ENCODE results near the gene PSMD11.
A peak's percentile ranks its signal among the peaks of the same experiment; 100 is the strongest.
"Not testable (repeated sequence)": the region's sequence is repeated elsewhere in the genome, so short reads cannot be mapped to it uniquely, and the experiment has no call there.

PSMD11 gene

DNA sequence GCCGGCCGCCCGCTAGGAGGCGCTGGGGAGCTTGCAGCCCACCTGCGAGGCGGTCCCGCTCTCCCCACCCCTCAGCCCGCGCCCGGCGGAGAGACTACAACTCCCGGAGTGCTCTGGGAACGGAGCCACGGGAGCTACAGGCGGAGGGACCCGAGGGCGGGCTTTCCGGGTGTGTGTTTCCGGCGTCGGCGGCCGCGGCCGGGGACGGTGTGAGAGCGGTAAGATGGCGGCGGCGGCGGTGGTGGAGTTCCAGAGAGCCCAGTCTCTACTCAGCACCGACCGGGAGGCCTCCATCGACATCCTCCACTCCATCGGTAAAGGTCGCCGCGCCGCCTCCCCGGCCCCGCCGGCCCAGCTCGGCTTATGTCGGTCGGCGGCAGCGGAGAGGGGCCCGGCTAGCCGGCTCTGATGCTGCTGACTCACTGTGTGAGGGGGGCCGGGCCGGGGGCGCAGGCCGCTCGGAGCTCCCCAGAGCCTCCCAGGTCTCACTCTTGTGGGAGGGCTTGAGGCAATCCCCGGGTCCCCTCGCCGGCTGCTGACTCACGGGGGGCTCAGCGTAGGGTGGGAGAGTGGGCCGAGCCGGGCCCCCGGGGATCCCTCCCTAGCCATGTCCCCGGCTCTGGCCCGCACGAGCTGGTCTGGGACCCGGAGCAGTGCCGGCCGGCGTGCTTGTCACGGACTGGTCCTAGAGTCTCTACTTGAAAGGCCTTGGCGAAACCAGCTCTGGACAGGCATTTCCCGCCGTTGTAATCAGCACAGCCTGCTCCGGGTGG, at the start of gene PSMD11:
PSMD11 (plus strand) TSS at position 210 of the 773 bp plus-strand sequence; CDS start at position 224, 14 bp downstream.
- DNase-seq = peak; percentile 100

DNA sequence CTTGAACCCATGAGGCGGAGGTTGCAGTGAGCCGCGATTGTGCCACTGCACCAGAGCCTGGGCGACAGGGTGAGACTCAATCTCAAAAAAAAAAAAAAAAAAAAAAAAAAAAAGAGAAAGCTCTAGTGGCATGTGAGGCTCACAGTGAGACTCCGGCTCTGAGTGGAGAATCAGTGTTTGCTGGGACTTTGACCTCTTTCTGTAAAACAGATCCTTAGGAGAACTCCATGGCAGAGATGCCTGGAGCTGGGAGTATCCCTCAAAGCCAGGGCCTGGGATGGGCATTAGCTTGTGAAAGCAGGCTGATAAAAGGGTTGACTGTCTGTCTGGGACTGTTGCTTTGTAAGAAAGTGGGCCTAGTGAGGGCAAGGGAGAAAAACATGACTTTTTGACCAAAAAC, 48.0 kb upstream of the PSMD11 start:
- no peak for DNase-seq

DNA sequence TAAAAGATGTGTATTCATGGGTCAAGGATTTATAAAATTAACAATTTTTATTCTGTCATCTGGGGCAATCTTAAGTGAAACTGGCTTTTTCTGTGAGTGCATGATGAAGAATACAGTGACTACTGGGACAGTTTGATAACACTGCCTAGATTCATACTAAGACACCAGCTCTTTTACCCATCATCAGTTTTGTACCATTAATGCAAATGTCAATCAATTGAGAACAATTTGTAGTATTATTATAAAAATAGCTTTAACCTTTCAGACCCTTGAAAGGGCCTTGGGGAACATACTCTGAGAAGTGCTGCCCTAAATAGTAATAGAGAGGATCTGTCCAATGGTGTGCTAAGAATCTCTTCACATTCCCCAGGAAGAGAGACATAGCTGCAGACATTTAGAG, 45.4 kb upstream of the PSMD11 start:
- DNase-seq = no peak

DNA sequence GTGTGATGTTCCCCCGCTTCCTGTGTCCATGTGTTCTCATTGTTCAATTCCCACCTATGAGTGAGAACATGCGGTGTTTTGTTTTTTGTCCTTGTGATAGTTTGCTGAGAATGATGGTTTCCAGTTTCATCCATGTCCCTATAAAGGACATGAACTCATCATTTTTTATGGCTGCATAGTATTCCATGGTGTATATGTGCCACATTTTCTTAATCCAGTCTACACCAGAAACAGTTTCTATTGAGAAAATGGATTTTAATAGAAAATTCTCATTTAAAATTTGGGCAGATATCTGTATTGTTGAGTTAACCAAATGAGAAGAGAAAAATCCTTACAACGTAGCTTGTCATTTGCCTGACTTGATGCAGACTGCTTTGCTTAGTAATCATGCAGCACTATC, 34.2 kb upstream of the PSMD11 start:
- DNase-seq = not testable (repeated sequence)

DNA sequence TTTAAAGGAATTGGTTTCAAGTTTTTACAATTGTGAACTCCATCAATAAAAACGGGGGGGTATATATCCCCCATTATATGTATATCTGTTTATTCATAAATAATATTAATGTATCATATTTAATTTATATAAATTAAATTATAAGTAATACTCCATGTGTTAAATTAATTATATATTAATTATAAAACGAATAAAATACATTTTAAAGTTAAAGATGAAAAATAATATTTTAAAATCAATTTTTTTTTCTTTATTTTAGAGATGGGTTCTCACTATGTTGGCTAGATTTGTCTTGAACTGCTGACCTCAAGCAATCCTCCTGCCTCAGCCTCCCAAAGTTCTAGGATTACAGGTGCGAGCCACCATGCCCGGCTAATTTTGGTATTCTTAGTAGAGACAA, 17.4 kb upstream of the PSMD11 start:
- DNase-seq = no peak

DNA sequence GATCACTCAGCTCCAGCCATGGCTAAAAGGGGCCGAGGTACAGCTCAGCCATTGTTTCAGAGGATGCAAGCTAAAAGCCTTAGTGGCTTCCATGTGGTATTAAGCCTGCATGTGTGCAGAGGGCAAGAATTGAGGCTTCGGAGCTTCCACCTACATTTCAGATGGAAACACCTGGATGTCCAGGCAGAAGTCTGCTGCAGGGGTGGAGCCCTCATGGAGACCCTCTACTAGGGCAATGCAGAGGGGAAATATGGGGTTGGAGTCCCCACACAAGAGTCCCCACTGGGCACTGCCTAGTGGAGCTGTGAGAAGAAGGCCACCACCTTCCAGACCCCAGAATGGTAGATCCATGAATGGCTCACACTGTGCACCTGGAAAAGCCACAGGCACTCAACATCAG, 14.7 kb upstream of the PSMD11 start:
- DNase-seq = no peak

DNA sequence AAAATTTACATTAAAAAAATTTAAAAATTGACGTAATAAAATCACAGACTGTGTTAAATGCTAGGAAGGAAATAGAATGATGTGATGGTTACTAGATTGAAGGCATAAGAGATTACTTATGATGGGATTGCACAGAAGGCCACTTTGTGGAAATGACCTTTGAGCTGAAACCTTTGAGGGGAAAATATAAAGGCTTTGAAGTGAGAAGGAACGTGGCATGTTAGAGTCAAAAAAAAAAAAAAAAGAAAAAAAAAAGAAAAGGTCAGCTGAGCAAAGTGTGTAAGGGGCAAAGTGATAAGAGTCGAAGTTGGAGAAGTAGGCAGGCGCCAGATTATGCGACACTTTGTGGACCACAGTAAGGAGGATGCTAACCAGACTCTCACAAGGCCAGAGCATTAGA, 3.6 kb upstream of the PSMD11 start:
- DNase-seq = no peak

DNA sequence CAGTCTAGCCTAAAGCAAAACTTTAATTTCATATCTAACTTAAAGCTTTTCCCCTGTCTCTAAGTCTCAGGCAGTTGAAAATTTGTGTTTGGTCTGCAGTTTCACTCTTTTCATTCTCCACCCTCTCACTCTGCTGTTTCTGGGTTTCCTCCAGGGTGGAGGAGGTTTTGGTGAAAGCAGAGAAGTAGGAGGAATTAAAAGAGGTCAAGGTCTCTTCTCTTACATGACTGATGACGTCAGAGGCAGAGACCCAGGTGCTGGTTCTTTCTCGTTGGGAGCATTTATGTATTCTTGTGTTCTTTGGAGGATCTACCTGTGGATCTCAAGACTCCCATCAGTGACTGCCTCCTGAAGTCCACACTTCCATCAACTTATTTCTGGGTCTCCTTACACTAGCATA, 2.4 kb upstream of the PSMD11 start:
- DNase-seq = no peak

DNA sequence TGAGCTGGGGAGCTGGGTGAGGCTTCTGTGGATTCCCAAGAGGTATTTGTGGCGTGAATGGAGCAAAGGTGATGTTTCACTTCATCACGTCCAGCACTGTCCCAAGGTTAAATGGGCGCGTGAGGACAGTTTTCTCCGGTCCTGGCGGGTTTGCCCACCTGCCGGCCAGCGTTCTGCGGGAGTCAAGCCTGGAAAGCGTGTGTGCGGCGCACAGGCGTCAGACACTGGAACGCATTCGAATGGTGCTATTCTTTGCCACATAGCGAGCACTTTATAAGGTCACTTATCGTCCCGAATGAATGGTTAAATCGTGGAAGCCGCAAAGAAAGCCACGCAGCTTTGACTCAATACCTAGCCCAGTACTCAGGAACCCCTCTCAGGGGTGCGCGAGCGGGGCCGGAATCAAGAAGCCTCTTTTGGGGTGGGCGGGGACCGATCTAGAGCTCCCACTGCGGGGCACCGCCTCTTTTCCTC, 446 bp upstream of the PSMD11 start:
- DNase-seq = no peak

DNA sequence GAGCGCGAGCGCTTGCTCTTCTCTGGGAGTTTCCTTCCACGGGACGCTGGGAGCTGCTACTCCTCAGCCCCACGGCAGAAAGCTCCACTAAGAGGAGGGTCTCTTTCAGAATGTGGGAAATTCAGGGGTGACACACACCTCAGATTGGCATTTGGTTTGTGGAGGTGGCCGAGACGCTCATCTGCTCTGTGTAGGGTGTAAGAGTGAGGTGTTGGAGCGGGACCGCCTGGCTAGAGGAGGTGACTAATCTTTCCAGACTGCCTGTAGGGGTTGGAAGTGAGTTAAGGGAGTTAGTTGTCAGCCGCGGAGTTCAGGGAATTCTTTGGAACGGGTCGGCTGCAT, 735 bp downstream of the PSMD11 start:
- peak; percentile 88 for DNase-seq

DNA sequence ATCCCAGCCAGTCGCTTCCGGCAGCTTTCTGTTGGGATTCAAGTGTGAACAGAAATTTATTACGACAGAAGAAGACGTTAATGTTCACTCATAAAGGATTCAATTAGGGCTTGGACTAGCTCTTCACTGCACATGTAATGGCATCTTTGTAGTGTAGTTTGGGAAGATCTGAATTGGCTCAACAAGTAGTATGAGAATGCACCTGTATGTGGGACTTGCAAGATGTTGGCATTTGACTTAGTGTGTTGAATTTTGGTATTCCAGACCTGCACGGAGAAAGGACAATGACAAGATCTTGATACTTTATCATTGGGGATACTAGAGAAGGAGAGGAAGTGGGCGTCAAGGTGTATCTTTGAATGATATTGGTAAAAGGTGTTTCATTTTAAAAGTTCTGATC, 1.2 kb downstream of the PSMD11 start:
- DNase-seq = no peak

DNA sequence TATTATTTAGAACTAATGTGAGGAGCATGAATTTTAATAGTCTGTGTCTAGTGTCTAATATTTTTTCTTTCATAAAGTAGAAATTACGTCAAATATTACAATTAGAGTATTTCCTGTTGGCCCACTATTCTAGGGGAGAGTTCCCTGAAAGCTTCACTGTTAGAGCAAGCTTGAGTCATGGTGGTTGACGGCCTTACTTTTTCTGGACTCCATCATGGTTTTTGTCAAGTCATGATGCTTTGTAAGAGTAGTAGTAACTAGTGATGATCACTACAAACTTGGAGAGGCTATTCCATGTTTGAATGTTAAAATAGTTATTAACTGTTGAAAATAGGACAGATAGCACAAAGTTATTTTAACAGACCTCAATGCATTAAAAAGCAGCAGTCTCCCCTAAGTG, 1.7 kb downstream of the PSMD11 start:
- no peak for DNase-seq

DNA sequence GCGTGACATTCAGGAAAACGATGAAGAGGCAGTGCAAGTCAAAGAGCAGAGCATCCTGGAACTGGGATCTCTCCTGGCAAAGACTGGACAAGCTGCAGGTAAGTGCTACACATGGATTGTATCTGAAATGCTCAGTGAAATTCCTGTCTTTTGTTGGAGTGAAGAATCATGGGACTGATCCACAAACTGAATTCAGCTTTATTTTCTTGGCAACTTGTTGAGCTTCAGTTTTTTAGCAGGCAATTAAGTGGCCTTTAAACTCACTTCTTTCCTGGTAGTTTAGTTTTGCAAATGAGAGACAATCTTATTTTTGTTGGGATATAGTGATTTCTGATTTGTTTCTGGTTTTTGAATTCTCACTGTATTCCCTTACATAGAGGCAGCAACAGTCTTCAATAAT, 2.6 kb downstream of the PSMD11 start:
- no peak for DNase-seq

DNA sequence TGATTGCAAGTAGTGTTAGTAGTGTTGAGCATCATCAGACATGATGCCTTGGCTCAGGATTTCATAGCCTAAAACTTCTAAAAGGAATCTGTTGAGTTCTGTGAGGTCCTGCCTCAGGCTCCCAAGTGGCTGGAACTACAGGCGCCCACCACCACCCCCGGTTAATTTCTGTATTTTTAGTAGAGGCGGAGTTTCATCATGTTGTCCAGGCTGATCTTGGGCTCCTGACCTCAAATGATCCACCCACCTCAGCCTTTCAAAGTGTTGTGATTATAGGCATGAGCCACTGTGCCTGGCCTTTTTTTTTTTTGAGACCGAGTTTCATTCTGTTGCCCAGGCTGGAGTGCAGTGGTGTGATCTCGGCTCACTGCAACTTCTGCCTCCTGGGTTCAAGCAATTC, 5.7 kb downstream of the PSMD11 start:
- DNase-seq = no peak

DNA sequence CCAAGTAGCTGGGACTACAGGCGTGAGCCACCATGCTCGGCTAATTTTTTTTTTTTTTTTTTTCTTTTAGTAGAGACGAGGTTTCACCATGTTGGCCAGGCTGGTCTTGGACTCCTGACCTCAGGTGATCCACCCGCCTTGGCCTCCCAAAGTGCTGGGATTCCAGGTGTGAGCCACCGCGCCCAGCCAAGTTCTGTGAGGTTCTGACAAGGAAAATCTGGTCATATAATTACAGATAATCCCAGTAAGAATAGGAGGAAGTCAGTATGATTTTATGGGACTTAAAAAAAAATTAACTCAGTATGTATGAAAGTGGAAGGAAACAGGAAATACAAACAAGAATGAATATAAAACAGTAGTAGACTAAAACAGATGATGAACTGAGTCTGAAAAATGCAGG, 6.1 kb downstream of the PSMD11 start:
- not testable (repeated sequence) for DNase-seq

DNA sequence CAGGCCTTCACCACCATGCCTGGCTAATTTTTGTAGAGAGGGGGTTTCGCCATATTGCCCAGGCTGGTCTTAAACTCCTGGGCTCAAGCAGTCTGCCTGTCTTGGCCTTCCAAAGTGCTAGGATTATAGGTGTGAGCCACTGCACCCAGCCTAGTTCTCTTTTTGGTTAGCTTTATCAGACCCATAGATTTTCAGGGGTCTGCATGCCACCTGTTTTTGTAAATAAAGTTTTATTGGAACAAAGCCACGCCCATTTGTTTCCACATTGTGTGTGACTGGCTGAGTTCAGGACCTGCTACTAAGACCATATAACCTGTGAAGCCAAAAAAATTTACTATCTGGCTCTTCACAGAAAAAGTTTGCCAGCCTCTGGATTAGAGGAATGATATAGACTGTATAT, 7.6 kb downstream of the PSMD11 start:
- no peak for DNase-seq

DNA sequence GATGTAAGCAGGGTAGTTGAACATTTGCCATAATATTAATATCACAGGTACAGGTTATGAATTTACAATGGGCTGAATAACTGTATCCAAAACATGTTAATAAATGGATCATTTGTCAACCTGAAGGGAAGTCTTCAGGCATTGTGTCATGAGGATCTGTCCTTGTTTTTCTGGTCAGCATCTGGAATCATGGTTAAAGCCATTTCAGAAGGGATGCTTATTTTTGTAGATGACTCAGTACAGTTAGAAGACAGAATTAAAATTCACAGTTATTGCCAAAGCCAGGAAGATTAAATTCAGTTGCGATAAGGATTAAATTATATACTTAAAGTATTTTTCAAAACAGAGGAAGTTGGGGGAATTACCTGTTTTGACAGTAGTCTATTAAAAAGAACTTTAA, 8.0 kb downstream of the PSMD11 start:
- DNase-seq = no peak

DNA sequence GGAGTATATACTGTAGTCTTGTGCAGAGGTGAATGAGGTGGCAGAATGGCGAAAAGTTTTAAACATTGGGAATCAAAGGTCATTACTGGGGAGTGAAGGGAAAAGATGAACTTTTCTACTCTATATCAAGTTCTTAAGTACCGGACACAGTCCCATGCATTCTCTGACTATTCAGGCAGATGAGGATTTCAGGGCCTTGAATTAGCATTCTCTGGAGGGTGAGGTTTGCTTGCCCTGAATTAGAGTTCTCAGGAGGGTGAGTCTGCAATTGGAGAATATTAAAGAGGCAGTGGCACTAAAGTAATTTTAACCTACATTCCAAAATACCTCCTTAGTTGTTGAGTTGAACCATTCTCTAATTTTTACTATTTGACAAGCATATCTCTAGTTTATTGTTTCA, 9.1 kb downstream of the PSMD11 start:
- no peak for DNase-seq

DNA sequence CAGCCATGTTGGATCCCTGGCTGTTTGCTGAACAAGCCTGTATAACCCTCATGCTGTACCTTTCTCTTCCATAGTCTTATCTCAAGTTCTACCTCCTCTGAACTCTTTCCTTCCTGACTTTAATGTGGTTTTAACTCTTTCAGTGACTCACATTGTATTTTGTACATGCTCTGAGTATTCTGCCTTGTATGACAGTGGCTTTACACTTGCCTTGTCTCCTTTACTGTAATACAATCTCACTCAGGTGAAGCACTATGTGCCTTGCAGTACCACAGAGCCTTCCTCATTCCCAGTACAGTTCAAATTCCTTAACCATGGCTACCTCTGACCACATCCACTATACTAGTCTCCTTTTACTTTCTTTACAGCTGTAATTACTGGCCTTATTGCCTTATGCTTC, 14.1 kb downstream of the PSMD11 start:
- DNase-seq = no peak

DNA sequence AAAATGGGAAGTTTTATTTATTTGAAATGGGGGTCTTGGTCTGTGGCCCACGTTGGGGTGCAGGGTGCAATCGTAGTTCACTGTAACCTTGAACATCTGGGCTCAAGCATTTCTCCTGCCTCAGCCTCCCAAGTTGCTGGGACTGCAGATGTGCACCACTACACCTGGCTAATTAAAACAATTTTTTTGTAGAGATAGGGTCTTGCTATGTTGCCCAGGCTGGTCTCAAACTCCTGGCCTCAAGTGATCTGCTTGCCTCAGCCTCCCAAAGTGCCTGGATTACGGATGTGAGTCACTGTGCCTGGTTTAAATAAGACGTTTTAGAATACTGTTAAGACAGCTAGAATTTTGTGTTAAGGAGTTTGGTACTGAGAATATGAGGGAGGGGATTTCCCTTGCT, 15.7 kb downstream of the PSMD11 start:
- DNase-seq = no peak

DNA sequence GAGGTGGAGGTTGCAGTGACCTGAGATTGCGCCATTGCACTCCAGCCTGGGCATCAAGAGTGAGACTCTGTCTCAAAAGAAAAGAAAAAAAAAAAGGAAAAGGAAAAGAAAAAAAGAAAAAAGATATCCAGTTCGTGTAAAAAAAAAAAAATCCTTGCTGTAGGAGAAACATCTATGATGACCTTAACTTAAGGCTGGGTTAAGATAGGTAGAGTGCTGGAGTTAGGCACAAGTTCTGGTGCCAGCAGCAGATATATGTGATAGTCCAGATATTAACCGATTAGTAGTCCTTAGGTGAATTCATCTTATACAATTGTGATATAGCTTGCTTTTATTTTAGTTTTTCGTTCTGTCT, 17.2 kb downstream of the PSMD11 start:
- DNase-seq = no peak

DNA sequence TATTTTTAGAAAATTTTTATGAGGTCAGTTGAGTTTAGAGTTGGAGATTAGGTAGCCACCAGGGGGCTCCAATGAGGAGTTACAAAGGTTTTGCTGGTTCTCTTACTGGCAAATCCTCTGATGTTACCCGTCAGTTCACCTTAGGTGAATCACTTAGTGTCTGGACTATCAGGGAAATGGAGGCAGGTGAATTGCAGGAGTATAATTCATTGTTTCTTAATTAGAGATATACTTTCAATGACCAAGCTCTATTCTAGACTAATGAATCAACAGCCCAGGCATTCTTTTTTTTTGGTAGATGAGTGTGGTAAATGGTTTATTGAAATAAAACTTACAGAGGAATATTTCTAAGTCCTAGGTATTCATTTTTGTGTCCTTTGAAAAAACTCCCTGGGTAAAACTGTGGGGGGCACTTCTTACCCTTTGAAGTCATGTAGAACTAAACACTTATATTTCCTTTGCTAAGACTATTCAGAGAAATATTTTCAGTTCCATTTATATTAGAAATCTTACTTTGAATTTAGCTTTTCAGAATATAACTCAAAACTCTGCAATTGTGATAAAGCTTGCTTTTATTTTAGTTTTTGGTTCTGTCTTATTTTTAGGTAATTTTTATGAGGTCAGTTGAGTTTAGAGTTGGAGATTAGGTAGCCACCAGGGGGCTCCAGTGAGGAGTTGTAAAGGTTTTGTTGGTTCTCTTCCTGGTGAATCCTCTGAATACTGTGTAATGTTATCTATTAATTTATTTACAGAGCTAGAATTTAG, 17.7 kb downstream of the PSMD11 start:
- peak; percentile 75 for DNase-seq

DNA sequence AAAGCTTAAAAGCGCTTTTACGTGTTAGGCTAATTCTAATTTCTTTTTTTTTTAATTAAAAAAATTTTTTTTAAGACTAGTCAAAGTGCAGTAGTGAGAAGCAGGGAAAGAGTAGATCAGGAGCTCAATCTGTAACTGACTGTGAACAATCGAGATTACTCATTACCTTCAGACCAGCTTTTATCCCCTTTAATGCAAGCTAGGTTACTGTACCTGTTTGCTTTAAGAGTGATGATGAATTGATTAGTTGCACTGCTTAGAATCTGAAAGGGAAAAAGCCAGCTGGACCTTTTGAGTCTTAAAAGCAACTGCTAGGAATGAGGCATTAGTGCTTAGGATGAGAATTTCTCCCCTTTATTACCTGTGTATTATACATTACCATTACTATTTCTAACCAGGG, 19.0 kb downstream of the PSMD11 start:
- no peak for DNase-seq

DNA sequence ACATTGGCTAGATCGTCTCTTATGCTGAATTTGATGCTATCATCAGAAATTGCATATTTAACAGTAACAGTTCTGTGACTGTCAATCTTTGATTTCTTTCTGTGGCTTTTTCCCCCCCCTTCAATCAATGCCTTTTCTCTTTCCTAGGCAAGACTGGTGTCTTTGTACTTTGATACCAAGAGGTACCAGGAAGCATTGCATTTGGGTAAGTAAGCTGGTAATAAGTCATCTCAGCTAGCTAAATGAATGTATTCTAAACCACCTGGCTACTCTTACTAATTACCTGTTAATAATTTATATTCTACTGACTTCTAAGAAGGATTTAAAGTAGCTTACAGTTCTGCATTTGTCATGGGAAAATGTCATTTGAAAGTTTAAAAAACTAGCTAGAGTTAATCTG, 20.1 kb downstream of the PSMD11 start:
- DNase-seq = no peak

DNA sequence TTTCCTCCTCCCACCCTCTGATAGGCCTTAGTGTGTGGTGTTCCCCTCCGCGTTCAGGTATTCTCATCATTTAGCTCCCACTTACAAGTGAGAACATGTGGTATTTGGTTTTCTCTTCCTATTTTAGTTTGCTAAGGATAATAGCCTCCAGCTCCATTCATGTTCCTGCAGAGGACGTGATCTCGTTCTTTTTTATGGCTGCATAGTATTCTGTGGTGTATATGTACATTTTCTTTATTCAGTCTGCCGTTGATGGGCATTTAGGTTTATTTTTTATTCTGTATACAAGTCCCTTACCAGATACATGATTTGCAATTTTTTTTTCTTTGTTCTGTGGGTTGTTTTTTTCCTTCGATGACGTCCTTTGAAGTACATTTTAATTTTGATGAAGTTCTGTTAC, 23.6 kb downstream of the PSMD11 start:
- DNase-seq = no peak
